ENCODE data around the gene HEG1. TPM values are rescaled to one million over a fixed set of nuclear protein-coding genes. Genes with fewer than 3 reads are reported as not detected.

HEG1 gene
- total RNA-seq, 5 donors from 2014 or later (not counting 1 experiment from before 2014, with no cell fraction given), result 22.6 to 27.6 (median 25.6) TPM

DNA sequence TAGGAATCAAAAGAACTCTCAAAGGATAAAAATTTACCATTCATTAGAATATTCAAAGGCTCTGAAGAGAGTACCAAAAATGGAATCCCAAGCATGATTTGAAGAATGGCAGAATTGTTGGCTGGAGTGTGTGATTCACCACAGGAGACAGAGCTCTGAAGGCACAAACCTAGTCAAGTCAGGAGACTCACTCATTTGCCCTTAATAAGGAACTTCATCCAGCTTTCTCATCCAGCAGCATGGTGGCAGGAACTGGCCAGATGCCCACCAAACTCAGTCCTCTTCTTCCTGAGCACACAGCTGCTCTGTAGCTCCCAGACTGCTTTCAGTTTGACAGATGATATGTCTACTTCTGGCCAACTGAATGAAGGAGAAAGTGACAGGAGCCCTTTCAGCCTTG is 16.5 kb upstream of the HEG1 start:
- Histone ChIP-seq H3K4me1 (ENCODE audit: control insufficient read depth in 1 of 2, extremely low read depth in 1 of 2, insufficient read depth in 2 of 2, low read length in 2 of 2) (peaks cover 4 to 6% of the 10 kb centered on the region in 2 experiments), H3K4me3 (ENCODE audit: control insufficient read depth in 1 of 2, extremely low read depth in 1 of 2, low read length in 1 of 2) (no peak overlapping the region), H3K9me3 (no peaks in the 10 kb centered on the region), H3K27ac (ENCODE audit: low read length) (no peak overlapping the region), H3K27me3 (replicated peaks in 1 of 2; ENCODE audit: control insufficient read depth in 2 of 2, extremely low read depth in 1 of 2, insufficient read depth in 2 of 2, low read length in 1 of 2) (no peaks in the 10 kb centered on the region), H3K36me3 (ENCODE audit: control insufficient read depth in 2 of 2, extremely low read depth in 1 of 2, insufficient read depth in 1 of 2, low read length in 1 of 2) (no peaks in the 10 kb centered on the region)
- ChIA-PET CTCF (interaction anchor here in 1 of 2 donors (0.5 kb wide), 1 partner anchor 16 kb away, joined by 8 read pairs; no protein-coding TSS in a partner anchor), POLR2A (no interaction called here)
- no peaks in the 10 kb centered on the region for H3K27me3 Mint-ChIP-seq
- H3K4me1 Mint-ChIP-seq, result peaks cover 15% of the 10 kb centered on the region in 3 donors
- DNase-seq (no peak), ATAC-seq (replicated peaks in 1 of 4) (no peak)
- H3K9me3 Mint-ChIP-seq, result no peaks in the 10 kb centered on the region
- no peak overlapping the region for H3K27ac Mint-ChIP-seq
- H3K36me3 Mint-ChIP-seq, result no peaks in the 10 kb centered on the region
- no peak overlapping the region for H3K4me3 Mint-ChIP-seq

- ATAC-seq (replicated peaks in 1 of 4) (no peak), DNase-seq (no peak)
- Histone ChIP-seq H3K27ac (ENCODE audit: low read length) (no peak overlapping the region), H3K36me3 (ENCODE audit: control insufficient read depth in 2 of 2, extremely low read depth in 1 of 2, insufficient read depth in 1 of 2, low read length in 1 of 2) (no peaks in the 10 kb centered on the region), H3K9me3 (no peaks in the 10 kb centered on the region), H3K27me3 (replicated peaks in 1 of 2; ENCODE audit: control insufficient read depth in 2 of 2, extremely low read depth in 1 of 2, insufficient read depth in 2 of 2, low read length in 1 of 2) (no peaks in the 10 kb centered on the region), H3K4me1 (ENCODE audit: control insufficient read depth in 1 of 2, extremely low read depth in 1 of 2, insufficient read depth in 2 of 2, low read length in 2 of 2) (peaks cover 4 to 6% of the 10 kb centered on the region in 2 experiments), H3K4me3 (ENCODE audit: control insufficient read depth in 1 of 2, extremely low read depth in 1 of 2, low read length in 1 of 2) (no peak overlapping the region)
- ChIA-PET POLR2A (no interaction called here), CTCF (no interaction called here)
- WGBS (ENCODE audit: insufficient coverage), result 93% methylated on average over 3 of the region's 7 CpGs
- no peaks in the 10 kb centered on the region for H3K27me3 Mint-ChIP-seq
- H3K27ac Mint-ChIP-seq, result no peak overlapping the region
- H3K4me3 Mint-ChIP-seq, result no peak overlapping the region
- no peaks in the 10 kb centered on the region for H3K9me3 Mint-ChIP-seq
- no peaks in the 10 kb centered on the region for H3K36me3 Mint-ChIP-seq
- peaks cover 15% of the 10 kb centered on the region in 3 donors for H3K4me1 Mint-ChIP-seq
Observed at GRCh38 chr3:125069968-125070745, 14.4 kb upstream of the HEG1 start.

DNA sequence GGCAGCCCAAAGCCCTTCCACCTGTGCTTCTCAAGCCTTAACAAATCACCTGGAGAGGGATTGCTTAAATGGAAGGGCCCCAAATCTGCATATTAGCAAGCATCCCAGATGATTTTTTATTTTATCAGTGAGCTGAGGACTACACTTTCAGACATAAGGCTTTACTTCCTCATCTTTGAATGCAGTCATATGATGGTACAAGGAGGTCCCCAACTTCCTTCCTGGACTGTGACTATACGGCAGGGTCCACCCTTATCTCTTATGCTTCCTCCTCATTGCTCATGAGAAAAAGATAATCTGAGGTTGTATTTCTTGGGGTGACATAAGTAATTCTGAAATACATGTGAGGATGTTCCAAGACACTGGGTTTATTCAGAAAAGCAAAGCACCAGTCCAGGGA is 13.7 kb upstream of the HEG1 start:
- Histone ChIP-seq H3K4me3 (ENCODE audit: control insufficient read depth in 1 of 2, extremely low read depth in 1 of 2, low read length in 1 of 2) (no peak overlapping the region), H3K9me3 (no peaks in the 10 kb centered on the region), H3K27ac (ENCODE audit: low read length) (no peak overlapping the region), H3K36me3 (ENCODE audit: control insufficient read depth in 2 of 2, extremely low read depth in 1 of 2, insufficient read depth in 1 of 2, low read length in 1 of 2) (no peaks in the 10 kb centered on the region), H3K4me1 (ENCODE audit: control insufficient read depth in 1 of 2, extremely low read depth in 1 of 2, insufficient read depth in 2 of 2, low read length in 2 of 2) (peaks cover 4 to 6% of the 10 kb centered on the region in 2 experiments), H3K27me3 (replicated peaks in 1 of 2; ENCODE audit: control insufficient read depth in 2 of 2, extremely low read depth in 1 of 2, insufficient read depth in 2 of 2, low read length in 1 of 2) (no peaks in the 10 kb centered on the region)
- ATAC-seq (replicated peaks in 1 of 4), result peak; percentile 51 to 56 (median 54)
- H3K27ac Mint-ChIP-seq, result peak overlapping the region in 1 of 2 donors; percentile 28
- H3K4me1 Mint-ChIP-seq, result peaks cover 15% of the 10 kb centered on the region in 3 donors
- no peaks in the 10 kb centered on the region for H3K36me3 Mint-ChIP-seq
- CTCF ChIA-PET, result no interaction called here
- H3K27me3 Mint-ChIP-seq, result no peaks in the 10 kb centered on the region
- no peak for DNase-seq
- POLR2A ChIA-PET, result no interaction called here
- WGBS (ENCODE audit: insufficient coverage), result no CpG with 5 or more reads among the region's 1 CpG
- no peaks in the 10 kb centered on the region for H3K9me3 Mint-ChIP-seq
- H3K4me3 Mint-ChIP-seq, result no peak overlapping the region

DNA sequence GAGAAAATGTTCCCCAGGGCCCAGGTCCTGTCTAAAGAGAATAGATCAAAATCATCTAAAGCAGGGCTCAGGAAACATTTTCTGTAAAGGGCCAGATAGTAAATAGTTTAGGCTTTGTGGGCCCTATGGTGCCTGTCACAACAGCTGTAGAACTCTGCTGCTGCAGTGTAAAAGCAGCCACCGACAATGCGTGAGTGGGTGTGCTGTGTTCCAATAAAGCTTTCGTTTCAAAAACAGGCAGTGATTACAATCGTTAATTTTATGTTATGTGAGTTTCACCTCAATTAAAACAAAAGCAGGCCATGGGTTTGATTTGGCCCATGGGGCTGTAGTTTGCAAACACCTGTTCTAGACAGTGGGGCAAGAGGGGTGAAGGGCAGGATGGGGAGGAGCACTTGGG is 12.5 kb upstream of the HEG1 start:
- Histone ChIP-seq H3K9me3 (no peaks in the 10 kb centered on the region), H3K4me3 (ENCODE audit: control insufficient read depth in 1 of 2, extremely low read depth in 1 of 2, low read length in 1 of 2) (no peak overlapping the region), H3K36me3 (ENCODE audit: control insufficient read depth in 2 of 2, extremely low read depth in 1 of 2, insufficient read depth in 1 of 2, low read length in 1 of 2) (no peaks in the 10 kb centered on the region), H3K27me3 (replicated peaks in 1 of 2; ENCODE audit: control insufficient read depth in 2 of 2, extremely low read depth in 1 of 2, insufficient read depth in 2 of 2, low read length in 1 of 2) (no peaks in the 10 kb centered on the region), H3K4me1 (ENCODE audit: control insufficient read depth in 1 of 2, extremely low read depth in 1 of 2, insufficient read depth in 2 of 2, low read length in 2 of 2) (peaks cover 4 to 6% of the 10 kb centered on the region in 2 experiments), H3K27ac (ENCODE audit: low read length) (no peak overlapping the region)
- H3K9me3 Mint-ChIP-seq, result no peaks in the 10 kb centered on the region
- WGBS (ENCODE audit: insufficient coverage), result 100% methylated on average over 1 of the region's 4 CpGs
- ChIA-PET CTCF (no interaction called here), POLR2A (no interaction called here)
- H3K4me3 Mint-ChIP-seq, result no peak overlapping the region
- no peaks in the 10 kb centered on the region for H3K36me3 Mint-ChIP-seq
- ATAC-seq (replicated peaks in 1 of 4), result no peak
- H3K27me3 Mint-ChIP-seq, result peaks cover 4 to 5% of the 10 kb centered on the region in 2 donors
- H3K4me1 Mint-ChIP-seq, result peaks cover 15% of the 10 kb centered on the region in 3 donors
- no peak overlapping the region for H3K27ac Mint-ChIP-seq
- DNase-seq, result no peak

GRCh38 chr3:125067225-125067624 is 11.4 kb upstream of the HEG1 start:
- 100% methylated on average over 1 of the region's 3 CpGs for WGBS (ENCODE audit: insufficient coverage)
- no peaks in the 10 kb centered on the region for H3K9me3 ChIP-seq
- Mint-ChIP-seq H3K4me1 (peaks cover 15% of the 10 kb centered on the region in 3 donors), H3K27ac (no peak overlapping the region), H3K9me3 (no peaks in the 10 kb centered on the region), H3K27me3 (peaks cover 5 to 7% of the 10 kb centered on the region in 2 donors), H3K36me3 (no peaks in the 10 kb centered on the region), H3K4me3 (no peak overlapping the region)
- H3K27me3 ChIP-seq (replicated peaks in 1 of 2; ENCODE audit: control insufficient read depth in 2 of 2, extremely low read depth in 1 of 2, insufficient read depth in 2 of 2, low read length in 1 of 2), result peaks cover 0 to 3% of the 10 kb centered on the region in 2 experiments
- no peak overlapping the region for H3K4me3 ChIP-seq (ENCODE audit: control insufficient read depth in 1 of 2, extremely low read depth in 1 of 2, low read length in 1 of 2)
- ATAC-seq (replicated peaks in 1 of 4), result no peak
- ChIA-PET POLR2A (no interaction called here), CTCF (no interaction called here)
- no peak overlapping the region for H3K27ac ChIP-seq (ENCODE audit: low read length)
- H3K4me1 ChIP-seq (ENCODE audit: control insufficient read depth in 1 of 2, extremely low read depth in 1 of 2, insufficient read depth in 2 of 2, low read length in 2 of 2), result peaks cover 4 to 6% of the 10 kb centered on the region in 2 experiments
- H3K36me3 ChIP-seq (ENCODE audit: control insufficient read depth in 2 of 2, extremely low read depth in 1 of 2, insufficient read depth in 1 of 2, low read length in 1 of 2), result no peaks in the 10 kb centered on the region
- no peak for DNase-seq

GRCh38 chr3:125062904-125063618 is 7.3 kb upstream of the HEG1 start:
- Histone ChIP-seq H3K4me3 (ENCODE audit: control insufficient read depth in 1 of 2, extremely low read depth in 1 of 2, low read length in 1 of 2) (no peak overlapping the region), H3K27ac (ENCODE audit: low read length) (no peak overlapping the region), H3K27me3 (replicated peaks in 1 of 2; ENCODE audit: control insufficient read depth in 2 of 2, extremely low read depth in 1 of 2, insufficient read depth in 2 of 2, low read length in 1 of 2) (peaks cover 0 to 9% of the 10 kb centered on the region in 2 experiments), H3K9me3 (no peaks in the 10 kb centered on the region), H3K36me3 (ENCODE audit: control insufficient read depth in 2 of 2, extremely low read depth in 1 of 2, insufficient read depth in 1 of 2, low read length in 1 of 2) (no peaks in the 10 kb centered on the region), H3K4me1 (ENCODE audit: control insufficient read depth in 1 of 2, extremely low read depth in 1 of 2, insufficient read depth in 2 of 2, low read length in 2 of 2) (no peaks in the 10 kb centered on the region)
- Mint-ChIP-seq H3K36me3 (no peaks in the 10 kb centered on the region), H3K9me3 (no peaks in the 10 kb centered on the region), H3K4me1 (no peaks in the 10 kb centered on the region), H3K27ac (no peak overlapping the region), H3K27me3 (peaks cover 16 to 17% of the 10 kb centered on the region in 2 donors), H3K4me3 (no peak overlapping the region)
- ATAC-seq (replicated peaks in 1 of 4) (no peak), DNase-seq (no peak)
- ChIA-PET POLR2A (no interaction called here), CTCF (no interaction called here)
- 82% methylated on average over 7 of the region's 7 CpGs for WGBS (ENCODE audit: insufficient coverage)

Measured in T-cell (primary cell).